ENCODE results near the gene PLCB3.

Gene PLCB3

DNA sequence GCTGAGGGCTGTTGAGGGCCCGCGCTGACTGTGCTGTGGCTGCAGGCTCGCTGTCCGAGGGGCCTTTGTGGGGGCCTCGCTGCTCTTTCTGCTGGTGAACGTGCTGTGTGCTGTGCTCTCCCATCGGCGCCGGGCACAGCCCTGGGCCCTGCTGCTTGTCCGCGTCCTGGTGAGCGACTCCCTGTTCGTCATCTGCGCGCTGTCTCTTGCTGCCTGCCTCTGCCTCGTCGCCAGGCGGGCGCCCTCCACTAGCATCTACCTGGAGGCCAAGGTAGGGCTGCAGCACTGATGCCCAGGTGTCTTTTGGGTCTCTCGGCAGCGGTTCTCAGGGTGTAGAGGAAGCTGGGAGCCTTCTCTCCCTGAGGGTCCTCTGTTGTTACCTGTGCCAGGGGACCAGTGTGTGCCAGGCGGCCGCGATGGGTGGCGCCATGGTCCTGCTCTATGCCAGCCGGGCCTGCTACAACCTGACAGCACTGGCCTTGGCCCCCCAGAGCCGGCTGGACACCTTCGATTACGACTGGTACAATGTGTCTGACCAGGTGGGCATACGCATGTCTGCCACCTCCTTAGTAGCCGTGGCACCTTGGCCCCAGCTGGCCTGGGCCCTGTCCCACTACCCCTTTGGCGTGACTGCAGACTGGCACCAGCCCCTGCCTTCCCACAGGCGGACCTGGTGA is 36.5 kb downstream of the PLCB3 start:
- DNase-seq (ENCODE audit: low spot score): no peak

DNA sequence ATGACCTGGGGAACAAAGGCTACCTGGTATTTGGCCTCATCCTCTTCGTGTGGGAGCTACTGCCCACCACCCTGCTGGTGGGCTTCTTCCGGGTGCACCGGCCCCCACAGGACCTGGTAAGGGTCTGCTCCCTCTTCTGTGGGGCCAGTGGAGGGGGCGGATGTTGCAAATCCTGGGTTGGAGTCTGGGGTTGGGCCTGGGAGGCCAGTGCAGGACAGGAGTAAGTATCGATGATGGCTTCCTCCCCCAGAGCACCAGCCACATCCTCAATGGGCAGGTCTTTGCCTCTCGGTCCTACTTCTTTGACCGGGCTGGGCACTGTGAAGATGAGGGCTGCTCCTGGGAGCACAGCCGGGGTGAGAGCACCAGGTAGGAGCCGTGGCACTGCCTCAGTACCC is 37.0 kb downstream of the PLCB3 start:
- no peak for DNase-seq (ENCODE audit: low spot score)

DNA sequence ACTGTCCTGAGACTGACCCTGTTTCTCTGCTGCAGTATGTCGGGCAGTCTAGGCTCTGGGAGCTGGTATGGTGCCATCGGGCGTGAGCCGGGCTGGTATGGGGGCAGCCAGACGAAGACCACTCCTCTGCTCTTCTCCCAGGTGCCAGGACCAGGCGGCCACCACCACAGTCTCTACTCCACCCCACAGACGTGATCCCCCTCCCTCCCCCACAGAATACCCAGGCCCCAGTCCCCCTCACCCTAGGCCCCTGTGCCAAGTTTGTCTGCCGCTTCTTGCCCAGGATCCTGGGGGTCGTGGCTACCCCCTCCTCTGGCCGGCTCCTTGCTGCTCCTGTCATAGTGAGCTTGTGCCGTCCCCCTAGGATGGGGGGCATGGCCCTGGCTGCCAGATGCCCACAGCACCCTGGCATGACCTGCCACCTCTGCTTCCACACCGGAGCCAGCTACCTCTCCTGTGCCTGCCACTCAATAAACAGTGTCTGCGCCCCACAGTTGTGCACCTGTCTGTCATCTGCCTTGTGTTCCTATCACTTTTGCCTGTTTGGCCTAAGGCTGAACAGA is 37.8 kb downstream of the PLCB3 start:
- DNase-seq (ENCODE audit: low spot score): no peak

DNA sequence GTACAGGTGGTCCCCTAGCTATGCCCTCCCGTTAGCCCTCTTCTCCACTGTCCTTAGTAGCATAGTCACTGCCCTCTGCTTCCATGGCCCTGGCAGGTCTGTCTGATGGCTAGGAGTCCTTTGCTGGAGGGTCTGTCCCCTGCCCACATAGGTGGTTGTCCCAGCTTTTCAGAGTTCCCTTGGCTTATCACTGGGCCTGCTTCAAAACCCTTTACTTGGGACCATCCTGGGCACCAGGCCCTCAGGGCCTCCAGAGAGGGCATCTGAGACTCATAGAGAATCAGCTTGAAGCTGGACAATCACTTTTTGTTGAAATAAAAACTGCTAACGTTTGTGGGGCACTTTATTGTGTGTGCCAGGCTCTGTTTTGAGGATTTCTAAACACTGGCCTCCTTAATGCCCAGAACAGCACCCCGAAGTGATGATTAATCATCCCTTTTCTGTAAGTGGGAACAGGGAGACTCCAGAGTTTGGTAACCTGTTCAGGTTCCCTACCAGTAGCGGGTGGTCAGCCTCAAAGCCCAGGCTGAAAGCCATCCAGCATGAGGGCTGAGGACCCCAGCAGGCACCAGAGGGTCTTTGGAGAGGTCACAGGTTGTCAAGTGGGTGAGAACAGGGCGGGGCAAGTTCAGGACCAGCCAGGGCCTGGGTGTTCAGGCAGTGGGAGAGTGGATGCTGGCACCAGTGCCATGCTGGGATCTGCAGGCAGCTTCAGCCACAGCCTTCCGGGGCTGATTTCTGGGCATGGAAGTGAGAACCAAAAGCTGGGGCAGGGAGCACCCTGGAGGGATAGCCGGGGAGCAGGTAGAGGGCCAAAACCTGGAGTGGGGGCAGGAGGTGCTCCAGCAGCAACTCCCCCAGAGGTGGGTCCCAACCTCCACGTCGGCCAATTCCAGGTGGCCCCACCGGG is 39.3 kb downstream of the PLCB3 start:
- DNase-seq (ENCODE audit: low spot score): no peak

DNA sequence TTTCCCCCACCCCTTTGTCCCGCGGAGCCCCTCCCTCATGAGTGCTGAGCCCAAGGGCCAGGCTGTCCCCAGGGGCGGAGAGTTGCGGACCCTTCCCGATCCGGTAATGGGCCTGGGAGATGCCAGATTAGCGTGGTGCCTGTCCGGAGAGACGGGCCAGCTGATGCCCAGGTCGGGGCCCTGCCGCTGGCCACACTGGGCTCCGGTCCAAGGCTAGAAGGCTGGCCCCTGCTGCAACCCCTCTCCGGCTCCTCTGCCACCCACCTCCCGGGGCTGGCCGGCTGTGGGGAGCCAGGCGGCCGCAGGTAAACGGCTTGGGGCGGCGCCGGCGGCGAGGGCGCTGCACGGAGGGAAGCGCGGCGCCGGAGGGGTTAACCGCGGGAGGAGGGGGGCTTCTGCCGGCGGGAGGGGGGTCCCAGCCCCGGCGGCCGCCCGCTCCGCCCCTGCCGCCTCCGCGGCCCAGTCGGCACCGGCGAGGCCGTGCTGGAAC is 40.0 kb downstream of the PLCB3 start, which contains the start of gene KCNK4:
KCNK4 (plus strand) TSS at position 41 of the 490 bp plus-strand sequence. CDS start 1,717 bp downstream, outside the sequence.
- no peak for DNase-seq (ENCODE audit: low spot score)

DNA sequence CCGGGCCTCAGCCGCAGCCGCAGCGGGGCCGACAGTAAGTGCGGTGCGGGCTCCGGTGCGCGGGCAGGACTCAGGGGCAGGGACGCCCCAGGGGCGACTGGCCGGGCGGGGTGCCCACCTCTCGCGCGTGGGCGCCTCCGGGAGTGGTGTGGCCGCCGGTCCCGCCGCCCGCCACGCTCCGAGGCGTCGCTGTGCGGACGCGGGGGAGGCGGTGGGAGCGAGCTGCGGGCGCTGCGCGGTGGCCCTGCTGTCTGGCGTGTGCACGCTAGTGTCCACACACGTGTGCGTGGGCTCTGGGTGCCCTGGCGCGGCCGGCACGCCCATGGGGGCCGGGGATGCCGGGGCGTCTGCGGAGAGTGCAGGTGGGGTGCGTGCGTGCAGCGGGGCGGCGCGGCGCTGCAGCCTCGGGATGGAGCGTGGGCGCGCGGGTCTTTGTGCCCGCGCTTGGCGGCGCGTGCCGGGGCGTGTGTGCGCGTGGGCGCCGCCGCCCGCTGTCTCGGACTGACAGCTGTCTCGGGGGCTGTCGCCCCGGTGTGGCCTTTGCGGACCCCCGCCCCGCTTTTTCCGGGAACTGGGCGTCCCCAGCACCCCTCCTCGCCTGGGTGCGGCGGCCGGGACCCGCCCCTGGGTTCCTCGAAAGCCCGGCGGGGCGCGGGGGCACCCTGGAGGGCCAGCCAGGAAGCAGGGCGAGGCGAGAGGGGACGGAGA is 40.6 kb downstream of the PLCB3 start:
- DNase-seq (ENCODE audit: low spot score): no peak

DNA sequence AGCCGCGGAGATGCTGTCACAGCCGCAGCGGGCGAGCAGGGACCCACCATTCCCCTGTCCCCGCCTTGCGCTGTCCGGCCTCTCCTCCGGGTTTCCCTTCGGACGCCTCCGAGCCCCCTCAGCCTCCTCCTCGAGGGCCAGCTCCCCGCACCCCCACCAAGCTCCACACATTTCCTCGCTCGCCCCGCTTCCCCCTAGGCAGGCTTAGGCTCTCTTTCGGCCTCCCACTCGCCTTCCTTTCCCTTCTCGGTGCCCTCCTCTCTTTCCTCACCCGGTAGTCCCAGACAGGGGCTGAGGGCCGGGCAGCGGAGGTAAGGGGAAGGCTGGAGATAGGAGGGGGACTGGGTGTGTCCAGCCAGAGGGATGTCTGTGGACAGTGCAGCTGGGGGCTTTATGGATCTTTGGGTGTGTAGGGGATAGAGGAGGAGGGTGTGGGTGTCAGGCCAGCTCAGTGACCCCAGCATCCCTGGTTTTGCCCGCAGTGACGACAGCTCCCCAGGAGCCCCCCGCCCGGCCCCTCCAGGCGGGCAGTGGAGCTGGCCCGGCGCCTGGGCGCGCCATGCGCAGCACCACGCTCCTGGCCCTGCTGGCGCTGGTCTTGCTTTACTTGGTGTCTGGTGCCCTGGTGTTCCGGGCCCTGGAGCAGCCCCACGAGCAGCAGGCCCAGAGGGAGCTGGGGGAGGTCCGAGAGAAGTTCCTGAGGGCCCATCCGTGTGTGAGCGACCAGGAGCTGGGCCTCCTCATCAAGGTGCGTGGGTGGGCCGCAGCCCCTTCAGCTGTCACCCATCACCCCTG is 41.3 kb downstream of the PLCB3 start:
- no peak for DNase-seq (ENCODE audit: low spot score)

DNA sequence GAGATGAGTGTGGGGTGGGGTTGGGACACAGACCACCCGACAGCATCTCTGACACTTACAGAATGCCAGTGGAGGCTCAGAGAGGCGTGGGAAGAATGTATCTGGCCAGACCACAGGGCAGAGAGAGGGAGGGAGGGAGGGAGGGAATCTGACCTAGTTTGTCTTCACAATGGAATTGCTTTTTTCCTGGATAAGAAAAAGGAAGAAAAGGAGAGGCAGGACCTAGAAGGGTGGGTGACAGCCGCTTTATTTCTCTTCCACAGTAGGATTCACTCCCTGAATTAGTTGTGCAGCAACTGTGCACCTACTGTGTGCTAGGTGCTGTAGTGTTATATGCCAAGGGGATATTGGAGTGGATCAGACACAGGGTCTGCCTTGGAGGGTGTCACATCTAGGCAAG is 43.4 kb downstream of the PLCB3 start:
- no peak for DNase-seq (ENCODE audit: low spot score)

DNA sequence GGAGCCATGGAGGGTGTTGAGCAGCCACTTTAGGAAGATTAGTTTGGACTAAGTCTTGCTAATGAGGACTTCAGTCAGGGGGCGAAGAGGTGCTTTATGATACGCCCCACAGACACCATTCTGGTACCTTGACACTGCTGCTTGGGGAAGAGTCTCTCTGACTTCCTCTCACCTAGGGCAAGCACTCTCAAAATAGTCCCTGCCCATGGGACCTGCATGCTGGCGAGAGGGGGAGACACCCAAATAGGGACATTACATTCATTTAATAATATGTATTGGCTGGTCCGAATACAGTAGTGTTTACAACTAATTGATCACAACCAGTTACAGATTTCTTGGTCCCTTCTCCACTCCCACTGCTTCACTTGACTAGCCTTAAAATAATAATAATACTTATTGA is 44.4 kb downstream of the PLCB3 start:
- no peak for DNase-seq (ENCODE audit: low spot score)

DNA sequence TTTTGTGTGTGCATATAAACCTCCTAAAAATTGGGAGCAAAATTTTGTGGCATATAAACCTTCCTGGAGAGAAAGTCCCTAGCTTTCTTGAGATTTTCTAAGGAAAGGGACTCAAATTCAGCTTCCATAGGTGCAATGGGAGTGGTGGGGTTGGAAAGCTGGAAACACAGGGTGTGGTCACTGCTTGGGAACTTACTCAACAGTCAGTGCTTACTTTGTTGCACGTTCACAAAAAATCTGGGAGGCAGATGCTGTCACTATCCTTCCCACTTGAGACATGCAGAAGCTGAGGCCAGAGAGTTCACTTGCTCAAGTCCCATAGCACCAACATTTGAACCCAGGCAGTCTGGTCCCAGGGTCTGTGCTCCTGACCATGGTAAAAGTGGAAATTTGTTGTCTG is 44.9 kb downstream of the PLCB3 start:
- DNase-seq (ENCODE audit: low spot score): no peak

DNA sequence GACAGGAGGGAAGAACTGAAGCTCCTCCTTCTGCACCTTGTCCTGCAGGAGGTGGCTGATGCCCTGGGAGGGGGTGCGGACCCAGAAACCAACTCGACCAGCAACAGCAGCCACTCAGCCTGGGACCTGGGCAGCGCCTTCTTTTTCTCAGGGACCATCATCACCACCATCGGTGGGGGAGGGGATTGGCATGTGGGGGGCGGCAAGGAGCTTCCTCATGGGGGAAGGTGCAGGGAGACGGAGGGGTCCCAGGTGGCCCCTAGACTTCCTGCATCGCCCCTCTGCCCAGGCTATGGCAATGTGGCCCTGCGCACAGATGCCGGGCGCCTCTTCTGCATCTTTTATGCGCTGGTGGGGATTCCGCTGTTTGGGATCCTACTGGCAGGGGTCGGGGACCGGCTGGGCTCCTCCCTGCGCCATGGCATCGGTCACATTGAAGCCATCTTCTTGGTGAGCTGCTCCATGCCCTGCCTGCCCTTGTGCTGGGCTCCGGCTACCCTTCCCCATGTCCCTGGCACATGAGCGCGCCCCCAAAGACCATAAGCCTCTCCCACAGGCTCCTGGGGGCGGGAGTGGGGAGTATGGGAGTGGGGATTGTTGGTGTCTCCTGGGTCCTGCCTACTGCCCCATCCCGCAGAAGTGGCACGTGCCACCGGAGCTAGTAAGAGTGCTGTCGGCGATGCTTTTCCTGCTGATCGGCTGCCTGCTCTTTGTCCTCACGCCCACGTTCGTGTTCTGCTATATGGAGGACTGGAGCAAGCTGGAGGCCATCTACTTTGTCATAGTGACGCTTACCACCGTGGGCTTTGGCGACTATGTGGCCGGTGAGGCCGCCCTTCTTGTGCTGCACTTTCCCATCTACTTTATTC is 45.7 kb downstream of the PLCB3 start:
- no peak for DNase-seq (ENCODE audit: low spot score)

DNA sequence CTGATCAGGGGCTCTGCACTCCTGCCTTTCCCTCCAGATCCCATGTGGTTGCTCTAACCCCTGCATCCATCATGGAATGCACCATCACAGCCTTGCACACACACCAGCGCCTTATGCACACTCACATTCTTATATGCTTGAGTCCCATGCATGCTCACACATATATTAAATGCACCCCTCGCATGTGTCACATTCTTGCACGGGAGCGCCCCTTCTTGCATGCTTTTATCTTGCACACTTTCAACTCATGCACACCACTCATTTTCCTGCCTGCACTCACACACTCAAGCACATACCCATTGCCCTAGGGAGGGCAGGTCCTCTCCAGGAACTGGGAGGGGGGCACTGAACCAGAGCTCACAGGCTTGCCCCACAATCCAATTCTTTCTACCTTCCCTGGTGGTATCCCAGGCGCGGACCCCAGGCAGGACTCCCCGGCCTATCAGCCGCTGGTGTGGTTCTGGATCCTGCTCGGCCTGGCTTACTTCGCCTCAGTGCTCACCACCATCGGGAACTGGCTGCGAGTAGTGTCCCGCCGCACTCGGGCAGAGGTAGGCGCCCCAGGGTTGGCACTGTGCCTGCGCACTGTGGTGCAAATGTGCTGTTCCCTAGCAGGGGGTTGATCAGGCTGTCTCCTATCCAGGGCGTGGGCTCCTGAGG is 46.5 kb downstream of the PLCB3 start:
- no peak for DNase-seq (ENCODE audit: low spot score)

DNA sequence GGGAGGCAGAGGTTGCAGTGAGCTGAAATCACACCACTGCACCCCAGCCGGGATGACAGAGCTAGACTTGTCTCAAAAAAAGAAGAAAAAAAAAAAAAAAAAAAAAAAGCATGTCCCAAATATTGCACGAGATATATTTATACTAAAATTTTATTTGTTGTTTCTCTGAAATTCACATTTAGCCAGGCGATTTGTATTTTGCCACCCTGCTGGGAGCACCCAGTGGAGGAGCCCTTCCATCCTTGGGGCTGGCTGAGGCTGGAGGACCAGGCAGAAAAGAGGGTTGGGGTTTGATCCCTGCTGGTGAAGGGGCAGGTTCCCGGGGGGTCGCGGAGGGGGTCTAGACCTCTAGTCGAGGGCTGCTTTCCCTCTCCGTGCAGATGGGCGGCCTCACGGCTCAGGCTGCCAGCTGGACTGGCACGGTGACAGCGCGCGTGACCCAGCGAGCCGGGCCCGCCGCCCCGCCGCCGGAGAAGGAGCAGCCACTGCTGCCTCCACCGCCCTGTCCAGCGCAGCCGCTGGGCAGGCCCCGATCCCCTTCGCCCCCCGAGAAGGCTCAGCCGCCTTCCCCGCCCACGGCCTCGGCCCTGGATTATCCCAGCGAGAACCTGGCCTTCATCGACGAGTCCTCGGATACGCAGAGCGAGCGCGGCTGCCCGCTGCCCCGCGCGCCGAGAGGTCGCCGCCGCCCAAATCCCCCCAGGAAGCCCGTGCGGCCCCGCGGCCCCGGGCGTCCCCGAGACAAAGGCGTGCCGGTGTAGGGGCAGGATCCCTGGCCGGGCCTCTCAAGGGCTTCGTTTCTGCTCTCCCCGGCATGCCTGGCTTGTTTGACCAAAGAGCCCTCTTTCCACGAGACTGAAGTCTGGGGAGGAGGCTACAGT is 47.9 kb downstream of the PLCB3 start:
- DNase-seq (ENCODE audit: low spot score): no peak

DNA sequence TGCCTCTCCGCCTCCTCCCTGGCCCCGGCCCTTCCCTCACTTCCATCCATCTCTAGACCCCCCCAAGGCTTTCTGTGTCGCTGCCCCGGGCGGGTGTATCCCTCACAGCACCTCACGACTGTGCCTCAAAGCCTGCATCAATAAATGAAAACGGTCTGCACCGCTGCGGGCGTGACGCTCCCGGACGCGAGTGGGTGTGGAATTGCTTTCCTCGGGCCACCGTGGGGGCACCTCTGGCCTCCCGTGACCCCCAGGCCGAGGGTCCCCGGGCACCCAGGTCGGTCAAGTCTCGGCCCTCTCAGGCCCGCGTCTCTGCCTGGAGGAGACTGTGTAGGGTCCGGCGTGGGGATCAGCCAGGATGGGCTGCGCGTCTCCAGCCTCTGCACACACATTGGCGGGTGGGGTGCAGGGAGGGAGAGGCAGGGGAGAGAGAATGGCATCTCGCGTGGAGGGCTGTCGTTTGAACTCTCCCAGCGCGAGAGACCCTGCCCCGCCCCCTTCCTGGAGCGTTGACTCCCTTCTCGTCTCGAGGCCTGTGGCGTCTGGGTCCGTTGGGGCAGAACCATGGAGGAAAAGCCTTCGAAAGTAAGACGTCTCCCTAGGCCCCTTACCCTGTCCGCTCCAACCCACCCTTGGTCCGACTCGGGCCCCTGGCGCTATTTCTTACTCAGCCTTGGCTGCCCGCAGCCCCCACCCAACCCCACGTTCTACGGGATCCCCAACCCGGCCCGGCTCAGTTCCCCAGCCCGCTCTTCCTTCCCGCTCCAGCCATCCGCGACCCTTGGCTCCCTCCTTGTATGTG is 48.7 kb downstream of the PLCB3 start, which contains the start of gene CATSPERZ:
CATSPERZ (plus strand) TSS at position 512 of the 802 bp plus-strand sequence; CDS start at position 565, 53 bp downstream.
- no peak for DNase-seq (ENCODE audit: low spot score)

DNA sequence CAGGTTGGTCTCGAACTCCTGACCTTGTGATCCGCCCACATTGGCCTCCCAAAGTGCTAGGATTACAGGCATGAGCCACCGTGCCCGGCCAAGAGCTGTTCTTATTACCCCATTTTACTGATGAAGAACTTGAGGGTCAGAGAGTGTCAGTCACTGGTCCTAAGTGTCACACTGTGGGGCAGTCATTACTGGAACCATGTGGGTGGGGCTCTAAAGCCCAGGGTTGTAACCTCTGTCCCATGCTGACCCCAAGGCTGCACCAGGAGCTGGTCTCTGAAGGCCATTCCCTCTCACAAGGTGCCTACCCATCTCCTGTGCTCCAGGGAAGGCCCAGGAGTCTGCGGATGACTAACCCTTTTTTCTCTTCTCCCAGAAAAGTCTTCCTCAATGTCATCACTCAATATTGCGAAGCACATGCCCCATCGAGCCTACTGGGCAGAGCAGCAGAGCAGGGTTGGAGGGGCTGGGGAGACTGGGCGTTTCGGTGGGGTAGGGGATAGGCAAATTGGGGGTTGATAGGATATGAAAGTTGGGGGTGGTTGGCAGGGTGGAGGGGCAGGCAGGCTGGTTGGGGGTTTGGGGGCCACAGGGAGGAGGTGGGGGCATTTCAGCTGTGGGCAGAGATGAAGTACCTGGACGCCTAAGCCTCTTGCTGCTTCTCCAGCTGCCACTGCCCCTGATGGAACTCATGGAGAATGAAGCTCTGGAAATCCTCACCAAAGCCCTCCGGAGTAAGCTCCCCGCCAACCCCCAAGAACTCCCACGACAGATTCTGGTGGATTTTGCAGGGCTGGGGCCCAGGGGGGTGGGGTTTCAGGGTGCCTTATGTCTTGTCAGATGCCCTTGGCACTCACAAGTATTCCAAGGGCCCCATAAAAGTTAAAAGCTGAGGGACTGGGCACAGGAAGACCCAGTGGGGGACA is 52.0 kb downstream of the PLCB3 start:
- DNase-seq (ENCODE audit: low spot score): no peak

DNA sequence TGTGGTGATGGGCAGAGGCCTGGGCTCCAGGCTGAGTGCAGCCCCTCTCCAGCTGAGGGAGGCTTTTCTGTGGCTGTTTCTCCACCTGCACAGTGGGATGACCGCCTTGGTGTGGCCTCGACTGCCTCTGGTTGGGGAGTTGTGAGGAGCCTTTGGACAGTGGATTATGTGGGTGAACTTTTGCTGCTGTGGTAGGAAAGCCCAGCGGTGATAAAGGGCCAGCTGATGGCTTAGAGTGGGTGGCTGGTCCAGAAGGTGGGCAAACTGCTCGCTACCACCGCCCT is 52.6 kb downstream of the PLCB3 start:
- DNase-seq (ENCODE audit: low spot score): no peak
